Raji (cell line): Measurements from ENCODE around the gene PLCZ1.

Experiments used
- POLR2A ChIP-seq: IDR thresholded peaks from 2 replicates; pipeline ENCODE4 v1.6.1; 2011; ENCODE audit warnings: low read depth, low read length, control low read depth; ENCODE audit not compliant: insufficient read depth

Gene PLCZ1

GRCh38 chr12:18737819-18738218 is at the start of gene PLCZ1, which contains the start of gene CAPZA3:
Gene PLCZ1, minus strand, starts transcription at chr12:18738012. Its CDS starts 641 bp downstream, at chr12:18737371.
Gene CAPZA3, plus strand, starts transcription at chr12:18738119. Its CDS starts 150 bp downstream, at chr12:18738269.
- TF ChIP-seq POLR2A = no peak

DNA sequence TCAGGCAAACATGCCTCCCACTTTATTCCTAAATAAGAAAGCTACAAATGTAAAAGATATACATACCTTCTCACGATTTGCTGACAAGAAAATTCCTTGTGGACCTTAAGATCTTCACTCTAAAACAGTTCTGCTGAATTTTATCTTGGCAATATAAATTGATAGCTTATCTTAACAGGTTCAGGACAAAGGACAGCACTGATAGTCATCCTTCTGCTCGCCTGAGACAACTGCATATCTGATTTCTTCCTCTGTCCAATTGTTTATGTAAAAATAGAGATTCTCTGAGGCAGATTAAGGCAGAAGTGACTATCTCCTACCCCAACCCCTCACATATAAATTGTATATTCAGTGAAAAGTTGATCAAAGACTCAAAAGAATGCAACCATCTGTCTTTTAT is 45.0 kb upstream of the PLCZ1 start:
- no peak for TF ChIP-seq POLR2A

DNA sequence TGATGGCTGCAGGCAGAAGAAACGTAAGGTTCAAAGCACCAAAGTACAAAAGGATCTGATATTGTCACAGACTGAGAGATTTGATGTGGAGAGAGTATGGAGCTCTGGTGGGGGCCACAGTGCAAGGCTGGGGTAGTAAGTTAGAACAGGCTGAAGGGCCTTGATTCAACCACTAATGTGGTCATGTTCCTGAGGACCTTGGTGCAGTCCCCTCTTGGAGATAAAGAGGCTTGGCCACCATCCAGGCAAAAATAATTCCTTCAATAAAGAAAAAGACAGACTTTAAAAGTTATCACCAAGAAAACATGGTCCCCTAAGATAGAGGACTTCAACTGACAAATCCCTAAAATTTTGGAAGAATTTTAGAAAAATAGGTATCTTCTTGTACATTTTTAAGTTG is 17.5 kb upstream of the PLCZ1 start:
- TF ChIP-seq POLR2A = no peak

DNA sequence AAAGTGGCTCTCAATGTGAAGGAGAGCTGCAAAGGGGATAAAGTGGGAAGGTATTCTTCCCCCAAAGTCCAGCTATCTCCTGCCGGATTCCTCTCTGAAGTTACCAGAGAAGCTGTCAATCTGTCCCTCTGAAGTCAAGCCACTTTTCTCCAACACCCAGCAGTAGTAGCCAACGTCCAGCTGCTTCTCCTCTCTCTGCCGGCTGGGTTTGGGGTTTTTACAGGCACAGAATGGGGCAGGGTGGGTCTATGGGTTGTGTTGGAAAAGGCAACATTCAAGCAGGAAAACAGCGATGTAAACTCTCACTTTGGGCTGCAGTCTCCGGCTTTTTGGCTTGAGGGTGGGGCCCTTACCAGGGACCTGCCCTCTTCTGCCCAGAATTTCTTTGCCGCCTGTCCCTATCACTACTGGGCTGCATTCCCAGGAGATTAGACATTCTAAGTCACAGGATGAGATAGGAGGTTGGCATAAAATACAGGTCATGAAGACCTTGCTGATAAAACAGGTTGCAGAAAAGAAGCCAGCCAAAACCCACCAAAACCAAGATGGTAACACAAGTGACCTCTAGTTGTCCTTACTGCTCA is 16.4 kb upstream of the PLCZ1 start:
- no peak for TF ChIP-seq POLR2A

DNA sequence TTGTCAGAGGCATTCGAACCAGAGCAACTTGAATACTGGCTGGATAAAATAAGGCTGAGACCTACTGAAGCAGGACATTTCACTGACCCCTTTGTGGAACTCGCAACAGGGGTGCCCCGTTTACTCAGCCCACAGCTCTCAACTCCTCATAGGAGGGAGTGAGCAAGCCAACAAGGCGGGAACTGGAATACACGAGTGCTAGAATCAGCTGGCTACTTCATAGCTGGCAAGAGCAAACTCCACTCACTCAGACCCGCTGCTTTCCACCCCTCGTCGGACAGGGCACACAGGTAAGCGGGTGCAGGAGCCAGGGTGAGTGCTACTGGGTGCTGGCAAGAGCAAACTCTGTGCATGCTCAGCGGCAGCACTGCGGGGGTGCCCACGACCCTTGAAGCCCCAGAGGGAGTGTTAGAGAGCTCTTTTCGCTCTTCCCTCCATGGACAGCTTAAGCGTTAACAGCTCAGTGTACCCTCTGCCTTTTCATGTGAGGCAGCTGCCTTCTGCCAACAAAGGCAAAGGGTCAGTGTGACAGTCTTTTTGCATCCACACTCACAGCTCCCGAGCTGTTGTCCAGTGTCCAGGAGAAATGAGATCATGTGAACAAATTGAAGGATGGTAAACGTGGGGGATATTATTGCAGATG is 15.8 kb upstream of the PLCZ1 start:
- no peak for TF ChIP-seq POLR2A

GRCh38 chr12:18752947-18753346 is 15.1 kb upstream of the PLCZ1 start:
- TF ChIP-seq POLR2A = no peak

- no peak for TF ChIP-seq POLR2A
Observed at GRCh38 chr12:18752280-18752920, 14.6 kb upstream of the PLCZ1 start.

DNA sequence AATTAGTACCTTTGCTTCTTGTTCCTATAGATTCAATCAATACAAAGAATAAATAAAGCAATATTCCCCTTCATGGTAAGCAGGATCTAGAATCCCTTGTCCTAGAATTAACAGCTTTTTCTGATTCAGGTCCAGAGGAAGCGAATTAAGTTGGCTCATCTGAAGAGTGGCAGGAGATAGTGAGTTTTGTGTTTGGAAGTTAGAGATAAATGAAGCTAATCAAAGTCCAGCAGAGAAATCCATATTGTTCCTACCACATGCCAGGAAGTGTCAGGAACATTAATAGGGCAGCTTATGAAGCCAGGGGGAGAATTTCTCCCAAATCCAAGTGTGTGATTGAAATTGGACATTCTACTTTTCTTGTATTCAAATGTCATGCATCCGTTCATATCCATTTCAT is 14.1 kb upstream of the PLCZ1 start:
- no peak for TF ChIP-seq POLR2A

DNA sequence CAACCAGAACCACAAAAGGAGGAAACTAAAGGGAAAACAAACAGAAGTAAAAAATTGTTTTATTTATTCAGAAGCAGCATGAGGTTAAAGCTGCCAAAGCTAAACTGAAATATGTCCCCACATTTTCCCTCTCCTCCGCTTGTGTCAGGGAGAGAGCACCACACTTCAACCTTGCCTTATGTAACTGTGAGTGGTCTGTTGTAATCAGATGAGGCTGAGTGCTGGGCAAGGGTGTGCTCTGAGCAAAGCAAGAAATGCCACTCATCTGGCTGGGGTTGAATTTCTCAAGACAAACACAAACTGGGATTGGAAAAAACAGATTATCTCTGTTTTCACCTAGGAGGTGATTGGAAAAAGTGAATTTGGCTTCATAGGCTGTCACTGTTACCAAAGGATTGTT is 12.3 kb upstream of the PLCZ1 start:
- no peak for TF ChIP-seq POLR2A

DNA sequence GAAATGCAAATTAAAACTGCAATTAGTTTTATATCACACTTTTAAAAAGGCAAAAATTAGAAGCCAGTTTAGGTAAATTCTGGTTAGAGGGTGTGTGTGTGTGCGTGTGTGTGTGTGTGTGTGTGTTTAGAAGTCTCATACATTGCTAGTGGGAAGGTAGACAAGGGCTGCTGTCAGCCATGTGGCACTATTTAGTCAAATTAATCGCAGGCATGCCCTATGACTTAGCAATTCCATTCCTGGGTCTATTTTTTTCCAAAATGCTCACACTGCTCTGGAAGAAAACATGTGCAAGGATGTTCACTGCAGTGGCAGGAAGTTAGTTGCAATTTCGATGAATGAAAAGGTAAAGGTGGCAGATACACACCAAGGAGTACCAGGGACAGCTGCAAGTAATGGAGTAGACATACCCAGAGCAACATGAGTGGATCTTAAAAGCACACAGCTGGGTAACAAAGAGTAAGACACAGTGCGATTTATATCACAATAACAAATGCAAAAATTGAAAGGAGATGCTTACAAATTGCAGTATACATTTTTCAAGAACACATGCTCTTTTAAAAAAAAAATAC is 11.7 kb upstream of the PLCZ1 start:
- no peak for TF ChIP-seq POLR2A

- no peak for TF ChIP-seq POLR2A
Observed at GRCh38 chr12:18747895-18748294, 10.1 kb upstream of the PLCZ1 start.

DNA sequence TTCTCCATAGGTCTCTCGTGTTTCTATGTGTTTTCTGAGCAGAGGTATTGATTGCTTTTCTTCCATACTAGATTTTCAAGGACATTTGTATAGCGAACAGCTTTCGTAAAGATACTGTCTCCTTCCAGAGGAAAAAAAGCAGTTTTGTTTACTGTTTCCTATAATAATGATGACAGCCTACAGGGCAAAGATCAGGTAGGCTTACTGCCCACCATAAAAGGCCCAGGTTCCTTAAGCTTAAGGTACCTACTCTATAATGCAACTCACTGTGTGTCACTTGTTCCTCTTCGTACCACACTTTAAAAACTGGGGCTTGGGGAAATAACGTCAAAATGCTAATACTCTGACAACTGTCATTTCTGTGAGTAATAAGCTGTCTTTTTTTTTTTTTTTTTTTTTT is 6.7 kb downstream of the PLCZ1 start:
- no peak for TF ChIP-seq POLR2A

DNA sequence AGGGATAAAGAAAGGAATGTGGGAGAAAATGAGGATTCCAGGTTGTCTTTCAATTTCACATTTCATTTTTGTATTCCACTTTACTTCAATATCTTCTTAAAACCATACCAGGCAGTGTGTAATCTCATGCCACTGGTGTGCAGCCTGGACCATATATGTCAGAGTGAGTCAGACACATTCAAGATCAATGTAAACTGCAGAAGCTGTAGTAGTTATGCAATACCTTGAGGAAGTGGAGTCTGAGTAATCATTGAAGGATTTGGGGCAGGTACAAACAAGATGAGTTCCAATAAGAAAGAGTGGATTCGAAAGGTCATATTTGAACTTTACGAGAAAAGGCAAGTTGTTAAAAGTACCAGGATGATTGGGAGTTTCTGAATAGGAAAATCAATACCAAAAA is 14.1 kb downstream of the PLCZ1 start:
- no peak for TF ChIP-seq POLR2A

DNA sequence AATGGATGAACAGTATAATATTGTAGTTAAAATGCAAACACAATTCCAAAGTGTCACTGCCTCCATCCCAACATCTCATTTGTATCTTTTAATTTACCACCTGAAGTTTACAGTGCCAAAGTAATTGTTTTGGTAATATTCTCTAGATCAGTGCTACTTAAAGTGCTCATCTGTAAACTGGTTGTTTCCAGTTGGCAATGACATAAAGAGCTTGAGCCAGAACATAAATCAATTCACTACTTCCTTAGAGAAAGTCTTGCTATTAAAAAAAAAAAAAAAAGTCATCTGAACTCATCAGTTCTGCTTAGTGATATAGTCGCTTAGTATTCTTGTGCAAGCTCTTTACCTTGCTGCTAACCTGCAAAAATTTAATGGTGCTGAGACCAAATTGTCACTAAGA is 16.4 kb downstream of the PLCZ1 start:
- TF ChIP-seq POLR2A = no peak

GRCh38 chr12:18720690-18721089 is 17.1 kb downstream of the PLCZ1 start:
- no peak for TF ChIP-seq POLR2A

- no peak for TF ChIP-seq POLR2A
Observed at GRCh38 chr12:18719922-18720510, 17.8 kb downstream of the PLCZ1 start.
